Left ventricle myocardium inferior (tissue), 1 donor: ENCODE data around the gene ZIC5. TPM values are rescaled to one million over a fixed set of nuclear protein-coding genes. Genes with fewer than 3 reads are reported as not detected.

Experiments used
- DNase-seq: peaks from one replicate; pipeline ENCODE4 v3.0.0-alpha.2; 2020
- H3K27ac ChIP-seq: fragments of 200-600 bp; replicated peaks from 2 replicates; pipeline ENCODE4 v1.8.0; 2021
- H3K27me3 ChIP-seq: fragments of 200-600 bp; 2 replicates; pipeline ENCODE4 v1.8.0; 2021; ENCODE audit warnings: low read depth
- H3K36me3 ChIP-seq: fragments of 200-600 bp; 2 replicates; pipeline ENCODE4 v1.8.0; 2021
- H3K4me1 ChIP-seq: fragments of 200-600 bp; 2 replicates; pipeline ENCODE4 v1.8.0; 2021
- H3K4me3 ChIP-seq: fragments of 200-600 bp; 2 replicates; pipeline ENCODE4 v1.8.0; 2021; ENCODE audit warnings: mild to moderate bottlenecking, moderate library complexity
- H3K9me3 ChIP-seq: fragments of 200-600 bp; replicated peaks from 2 replicates; pipeline ENCODE4 v1.8.0; 2021
- CTCF ChIP-seq: fragments of 200-600 bp; IDR thresholded peaks from 2 replicates; pipeline ENCODE4 v1.8.0; 2021; ENCODE audit warnings: antibody characterized with exemption, mild to moderate bottlenecking, borderline replicate concordance
- intact Hi-C: fragments of 100-400 bp; cut with micrococcal nuclease; formaldehyde crosslinking; loops from one replicate; pipeline ENCODE4 v1.11.0; 2022
- total RNA-seq: library from RNA; stranded (reverse); fragmentation: NEBNext Ultra II Directional; extraction: Animal tissue kit (Norgen Biotek cat#: 25700); gene quantifications from one replicate; pipeline ENCODE4 v1.2.1, GENCODE V29; 2021
- donor health status: DM: no; HTN: yes; CAD: no; lungs with severe emphysema.

The ZIC5 gene
- total RNA-seq, 1 donor from 2014 or later: not detected

DNA sequence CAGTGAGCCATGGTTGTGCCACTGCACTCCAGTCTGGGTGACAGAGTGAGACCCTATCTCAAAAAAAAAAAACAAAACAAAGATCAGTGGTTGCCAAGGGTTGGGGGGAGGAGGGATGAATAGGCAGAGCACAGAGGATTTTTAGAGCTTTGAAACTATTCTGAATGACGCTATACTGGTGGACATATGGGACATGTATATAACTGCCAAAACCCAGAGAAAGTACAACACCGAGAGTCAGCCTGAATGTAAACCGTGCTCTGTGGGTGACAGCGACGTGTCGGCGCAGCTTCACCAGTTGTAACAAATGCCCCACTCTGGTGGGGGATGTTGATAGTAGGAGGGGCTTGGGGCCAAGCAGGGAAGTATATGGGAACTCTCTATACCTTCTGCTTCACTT lies 32.9 kb downstream of the ZIC5 start:
- Histone ChIP-seq H3K4me1 (no peaks in the 10 kb centered on the region), H3K27ac (no peak overlapping the region), H3K36me3 (no peaks in the 10 kb centered on the region), H3K9me3 (no peaks in the 10 kb centered on the region), H3K4me3 (no peak overlapping the region), H3K27me3 (peaks cover 97% of the 10 kb centered on the region)
- no peak for DNase-seq
- TF ChIP-seq CTCF: no peak
- intact Hi-C loops: no loop called here

- H3K9me3 ChIP-seq: no peaks in the 10 kb centered on the region
- peaks cover 83% of the 10 kb centered on the region for H3K27me3 ChIP-seq
- DNase-seq: no peak
- H3K27ac ChIP-seq: no peak overlapping the region
- no peak overlapping the region for H3K4me3 ChIP-seq
- intact Hi-C loops: no loop called here
- TF ChIP-seq CTCF: no peak
- H3K36me3 ChIP-seq: no peaks in the 10 kb centered on the region
- no peaks in the 10 kb centered on the region for H3K4me1 ChIP-seq
These were observed 35.8 kb downstream of the ZIC5 start for GRCh38 chr13:99935772-99936171.

- intact Hi-C loops: no loop called here
- no peak for DNase-seq
- H3K4me3 ChIP-seq: no peak overlapping the region
- no peaks in the 10 kb centered on the region for H3K9me3 ChIP-seq
- H3K4me1 ChIP-seq: no peaks in the 10 kb centered on the region
- no peak overlapping the region for H3K27ac ChIP-seq
- H3K36me3 ChIP-seq: no peaks in the 10 kb centered on the region
- TF ChIP-seq CTCF: no peak
- peaks cover 76% of the 10 kb centered on the region for H3K27me3 ChIP-seq
These were observed 38.7 kb downstream of the ZIC5 start for GRCh38 chr13:99932912-99933311.

DNA sequence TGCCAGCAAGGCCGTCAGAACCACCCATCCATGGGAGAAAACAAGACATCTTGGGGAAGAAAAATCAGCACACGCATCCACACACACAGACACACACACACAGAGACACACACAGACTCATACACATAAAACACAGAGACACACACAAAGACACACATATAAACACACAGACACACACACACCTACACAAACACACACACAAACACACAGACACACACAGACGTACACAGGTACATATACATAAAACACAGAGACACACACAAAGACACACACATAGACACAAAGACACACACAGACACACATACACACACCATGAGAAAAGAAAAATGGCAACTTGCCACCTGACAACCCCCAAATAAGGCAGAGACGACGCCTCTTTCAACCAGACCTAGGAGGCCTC lies 40.6 kb downstream of the ZIC5 start:
- no peak for TF ChIP-seq CTCF
- peaks cover 79% of the 10 kb centered on the region for H3K27me3 ChIP-seq
- no peaks in the 10 kb centered on the region for H3K36me3 ChIP-seq
- H3K4me3 ChIP-seq: no peak overlapping the region
- H3K4me1 ChIP-seq: no peaks in the 10 kb centered on the region
- DNase-seq: no peak
- no peaks in the 10 kb centered on the region for H3K9me3 ChIP-seq
- intact Hi-C loops: no loop called here
- no peak overlapping the region for H3K27ac ChIP-seq

DNA sequence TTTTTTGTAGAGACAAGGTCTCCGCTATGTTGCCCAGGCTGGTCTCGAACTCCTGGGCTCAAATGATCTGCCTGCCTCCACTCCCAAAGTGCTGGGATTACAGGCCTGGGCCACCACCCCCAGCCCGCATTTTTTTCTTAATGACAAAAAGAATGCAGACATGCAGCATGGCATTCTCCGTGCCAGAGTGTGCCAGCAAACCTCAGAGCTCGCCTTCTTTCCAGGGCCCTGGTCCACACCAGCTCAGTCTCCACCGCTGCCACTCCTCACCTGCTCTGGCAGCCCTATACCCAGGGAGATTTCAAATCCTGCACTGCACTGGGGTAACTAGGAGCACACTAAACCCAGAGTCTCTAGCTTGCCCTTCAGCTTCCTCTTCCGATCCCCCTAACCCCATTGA lies 41.7 kb downstream of the ZIC5 start:
- Histone ChIP-seq H3K9me3 (no peaks in the 10 kb centered on the region), H3K4me1 (no peaks in the 10 kb centered on the region), H3K36me3 (no peaks in the 10 kb centered on the region), H3K27ac (no peak overlapping the region), H3K27me3 (peaks cover 79% of the 10 kb centered on the region), H3K4me3 (no peak overlapping the region)
- intact Hi-C loops: no loop called here
- no peak for TF ChIP-seq CTCF
- DNase-seq: no peak
